NCI-H510A treated with DMSO at 0.1 percent for 48 hours (cell line): Measurements from ENCODE around the gene FTSJ3.

Experiments used
- DNase-seq: peaks from one replicate; lab custom pipeline; 2025; lab: John Stamatoyannopoulos, UW

FTSJ3 gene

GRCh38 chr17:63842540-63843386 lies 15.3 kb upstream of the FTSJ3 start, which contains the start of gene SMARCD2:
Gene SMARCD2 (minus strand): TSS chr17:63842685. CDS start chr17:63842674, 11 bp downstream.
- peak; percentile 98 for DNase-seq

GRCh38 chr17:63842173-63842539 lies 14.7 kb upstream of the FTSJ3 start:
- DNase-seq, result no peak

- peak; percentile 33 for DNase-seq
Measured at GRCh38 chr17:63841350-63842172, 14.1 kb upstream of the FTSJ3 start.

DNA sequence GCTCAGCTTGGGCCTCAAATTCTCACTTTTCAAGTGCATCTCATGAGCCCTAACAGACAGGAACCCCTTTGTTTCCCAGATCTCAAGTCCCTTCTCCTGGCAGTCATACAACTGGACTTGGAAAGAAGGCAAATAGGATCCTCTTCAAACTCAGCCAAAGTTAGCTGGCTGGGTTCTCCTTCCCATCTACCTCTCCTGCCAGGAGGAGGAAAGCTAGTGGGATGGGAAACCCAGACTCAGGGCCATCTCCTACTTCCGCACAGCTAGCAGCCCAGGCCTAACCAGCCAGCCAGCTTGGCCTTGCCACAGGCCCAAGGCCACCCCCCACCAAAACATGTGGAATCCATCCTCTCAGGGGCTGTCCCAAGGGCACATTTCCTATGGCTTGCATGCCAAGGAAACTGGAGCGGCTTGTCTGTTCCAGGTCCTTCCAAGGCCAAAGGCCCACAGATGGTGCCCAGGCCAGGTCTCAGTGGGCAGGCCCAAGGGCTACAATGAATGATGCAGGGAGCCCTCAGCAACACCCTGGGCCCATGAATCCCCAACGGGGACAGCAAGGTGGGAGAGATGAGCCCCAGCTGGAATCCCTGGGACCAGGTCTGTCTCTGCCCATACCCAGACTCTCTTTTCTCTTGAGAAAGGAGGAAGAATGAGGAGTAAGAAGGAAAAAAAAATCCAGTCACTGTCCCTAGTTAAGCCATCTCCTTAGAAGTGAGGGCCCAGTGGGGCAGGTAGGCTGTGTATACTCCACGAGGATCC lies 13.3 kb upstream of the FTSJ3 start:
- no peak for DNase-seq

GRCh38 chr17:63838631-63839171 lies 11.2 kb upstream of the FTSJ3 start:
- peak; percentile 50 for DNase-seq

DNA sequence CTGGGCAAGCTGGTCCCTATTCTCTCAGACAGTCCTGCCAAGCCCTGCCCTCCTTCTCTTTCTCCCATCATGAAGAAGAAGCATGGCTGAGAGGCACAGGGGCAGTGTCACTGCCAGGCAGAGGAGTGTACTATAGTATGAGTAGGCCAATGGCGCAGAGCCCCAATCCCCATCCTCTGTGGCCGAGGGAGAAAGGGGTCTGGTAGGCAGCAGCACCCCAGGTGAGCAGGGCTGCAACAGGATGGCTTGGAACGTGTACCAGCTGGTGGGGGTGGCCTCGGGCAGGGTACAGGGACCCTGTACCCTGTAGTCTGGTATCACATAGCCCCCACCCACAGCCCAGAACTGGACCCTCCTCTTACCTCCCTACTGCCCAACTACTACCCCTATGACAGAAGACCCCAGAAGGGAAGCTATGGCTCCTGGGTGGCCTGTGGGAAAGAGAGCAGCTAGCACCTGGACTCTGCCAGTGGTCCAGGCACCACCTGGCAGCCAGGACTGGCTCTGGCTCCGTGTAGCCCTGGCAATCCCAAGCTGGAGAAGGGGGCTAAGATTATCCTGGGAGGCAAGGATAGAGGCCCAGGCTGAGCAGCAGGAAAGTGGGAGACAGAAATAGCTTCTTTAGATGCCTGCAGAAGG lies 10.6 kb upstream of the FTSJ3 start:
- no peak for DNase-seq

- DNase-seq, result no peak
Measured at GRCh38 chr17:63837480-63837879, 10.0 kb upstream of the FTSJ3 start.

- DNase-seq, result no peak
Measured at GRCh38 chr17:63836811-63837210, 9.3 kb upstream of the FTSJ3 start.

- DNase-seq, result no peak
Measured at GRCh38 chr17:63835167-63835720, 7.8 kb upstream of the FTSJ3 start.

- DNase-seq, result peak; percentile 77
Measured at GRCh38 chr17:63834431-63835166, 7.1 kb upstream of the FTSJ3 start.

GRCh38 chr17:63833741-63834373 lies 6.4 kb upstream of the FTSJ3 start:
- DNase-seq, result no peak

- no peak for DNase-seq
Measured at GRCh38 chr17:63833026-63833740, 5.7 kb upstream of the FTSJ3 start.

DNA sequence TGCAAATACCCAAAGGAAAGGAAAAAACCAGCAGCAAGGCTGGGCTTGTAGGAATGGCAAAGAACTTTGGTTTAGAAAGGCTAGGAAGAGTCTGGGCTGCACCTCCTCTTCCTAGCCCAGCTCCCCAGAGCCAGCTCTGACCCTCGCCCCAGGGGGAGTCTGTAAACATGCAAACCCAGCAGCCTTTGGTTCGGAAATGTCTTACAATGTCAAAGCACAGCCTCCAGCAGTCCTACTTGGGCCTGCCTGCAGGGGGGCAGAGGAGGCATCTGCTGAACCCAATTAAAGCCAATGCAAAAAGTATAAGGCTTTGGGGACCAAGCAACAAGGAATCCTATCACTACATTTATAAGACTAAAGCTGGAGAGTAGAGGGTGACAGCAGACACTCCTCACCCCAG lies 5.0 kb upstream of the FTSJ3 start:
- DNase-seq, result no peak

DNA sequence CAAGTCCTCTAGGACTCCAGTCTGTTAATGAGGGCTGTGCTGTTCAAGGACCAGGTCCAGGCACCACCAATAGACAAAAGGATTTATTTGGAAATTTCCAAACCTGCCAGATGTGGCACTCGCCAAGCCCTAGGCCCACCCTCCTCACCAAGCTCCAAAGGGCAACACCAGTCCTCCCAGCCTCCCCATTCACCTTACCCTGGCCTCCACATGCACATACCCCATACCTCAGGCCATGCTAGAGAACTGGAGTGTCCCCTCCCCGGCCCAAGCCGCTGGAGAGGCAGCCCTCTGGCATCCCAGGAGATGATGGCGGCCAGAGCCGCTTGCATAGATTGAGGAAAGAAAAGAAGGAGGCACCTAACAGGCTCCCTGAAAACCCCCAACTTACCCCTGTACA lies 4.6 kb upstream of the FTSJ3 start:
- DNase-seq, result no peak

- no peak for DNase-seq
Measured at GRCh38 chr17:63831505-63831904, 4.0 kb upstream of the FTSJ3 start.

DNA sequence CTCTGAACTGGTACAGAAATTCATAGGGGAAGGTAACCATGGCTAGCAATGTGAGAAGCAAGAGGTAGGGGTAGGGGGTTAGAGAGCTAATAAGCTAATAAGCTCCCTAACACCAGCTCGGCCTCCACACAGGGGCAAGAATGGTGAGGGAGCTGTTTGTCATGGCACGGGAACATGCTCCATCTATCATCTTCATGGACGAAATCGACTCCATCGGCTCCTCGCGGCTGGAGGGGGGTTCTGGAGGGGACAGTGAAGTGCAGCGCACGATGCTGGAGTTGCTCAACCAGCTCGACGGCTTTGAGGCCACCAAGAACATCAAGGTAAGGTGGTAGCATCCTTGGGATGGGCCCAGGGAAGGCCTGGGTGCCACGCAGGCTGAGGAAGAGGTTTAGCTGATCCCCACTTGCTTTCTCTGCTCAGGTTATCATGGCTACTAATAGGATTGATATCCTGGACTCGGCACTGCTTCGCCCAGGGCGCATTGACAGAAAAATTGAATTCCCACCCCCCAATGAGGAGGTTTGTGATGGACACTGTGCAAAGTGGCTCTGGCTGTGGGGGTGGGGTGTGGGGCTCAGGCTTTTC lies 3.5 kb upstream of the FTSJ3 start:
- DNase-seq, result no peak

GRCh38 chr17:63830278-63830677 lies 2.8 kb upstream of the FTSJ3 start:
- no peak for DNase-seq

GRCh38 chr17:63828936-63829335 lies 1.5 kb upstream of the FTSJ3 start:
- no peak for DNase-seq

DNA sequence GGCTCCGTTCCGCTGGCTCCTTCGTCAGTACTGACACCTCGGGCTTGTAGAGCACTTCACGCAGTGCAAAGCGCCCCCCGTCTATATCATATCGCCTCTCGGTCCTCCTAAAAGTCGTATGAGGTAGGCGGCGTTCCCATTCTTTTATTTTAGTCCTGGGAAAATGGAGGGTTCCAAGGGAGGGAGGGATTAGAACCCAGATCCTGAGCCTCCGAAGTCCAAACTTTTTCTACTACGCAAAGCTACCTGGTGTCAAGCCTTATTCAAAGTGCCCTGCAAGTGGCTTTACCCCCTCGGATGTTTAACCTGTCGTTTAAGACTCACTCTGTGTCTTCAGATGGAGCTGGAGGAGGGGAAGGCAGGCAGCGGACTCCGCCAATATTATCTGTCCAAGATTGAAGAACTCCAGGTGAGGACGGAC lies 348 bp upstream of the FTSJ3 start:
- DNase-seq, result no peak
